ENCODE data around the gene CRYZL1.

Gene CRYZL1

GRCh38 chr21:33541105-33541711, 100.3 kb downstream of the CRYZL1 start:
- H3K36me3 ChIP-seq, result peaks cover 34% of the 10 kb centered on the region

GRCh38 chr21:33540711-33541104, 100.8 kb downstream of the CRYZL1 start:
- TF ChIP-seq CTCF (IDR thresholded peaks at IDR 0.05; ENCODE audit: low read depth, low read length), result no peak
- H3K4me3 ChIP-seq (ENCODE audit: low read depth, low read length), result peak overlapping the region; percentile 99
- H3K9me3 ChIP-seq, result no peaks in the 10 kb centered on the region
- peaks cover 37% of the 10 kb centered on the region for H3K36me3 ChIP-seq
- no peak for DNase-seq
- H3K4me1 ChIP-seq, result no peaks in the 10 kb centered on the region
- no peaks in the 10 kb centered on the region for H3K27me3 ChIP-seq

More at GRCh38 chr21:33541105-33541711, 100.3 kb downstream of the CRYZL1 start:
- no peaks in the 10 kb centered on the region for H3K9me3 ChIP-seq
- no peak for DNase-seq
- H3K4me1 ChIP-seq, result no peaks in the 10 kb centered on the region
- H3K4me3 ChIP-seq (ENCODE audit: low read depth, low read length), result peak overlapping the region; percentile 99
- TF ChIP-seq CTCF (IDR thresholded peaks at IDR 0.05; ENCODE audit: low read depth, low read length), result no peak
- H3K27me3 ChIP-seq, result no peaks in the 10 kb centered on the region

- Histone ChIP-seq H3K27me3 (no peaks in the 10 kb centered on the region), H3K4me1 (no peaks in the 10 kb centered on the region), H3K9me3 (no peaks in the 10 kb centered on the region), H3K36me3 (peaks cover 47% of the 10 kb centered on the region), H3K4me3 (ENCODE audit: low read depth, low read length) (no peak overlapping the region)
- no peak for TF ChIP-seq CTCF (IDR thresholded peaks at IDR 0.05; ENCODE audit: low read depth, low read length)
- DNase-seq, result no peak
Observed at GRCh38 chr21:33539616-33540015, 101.9 kb downstream of the CRYZL1 start.

Measured in BE2C (cell line).